ENCODE measurements around the gene AMBRA1. TPM values are rescaled to one million over a fixed set of nuclear protein-coding genes. Genes with fewer than 3 reads are reported as not detected.
"Not testable (repeated sequence)": the region's sequence is repeated elsewhere in the genome, so short reads cannot be mapped to it uniquely, and the experiment has no call there.

Gene AMBRA1
- total RNA-seq, 1 donor, result 18.0 TPM

DNA sequence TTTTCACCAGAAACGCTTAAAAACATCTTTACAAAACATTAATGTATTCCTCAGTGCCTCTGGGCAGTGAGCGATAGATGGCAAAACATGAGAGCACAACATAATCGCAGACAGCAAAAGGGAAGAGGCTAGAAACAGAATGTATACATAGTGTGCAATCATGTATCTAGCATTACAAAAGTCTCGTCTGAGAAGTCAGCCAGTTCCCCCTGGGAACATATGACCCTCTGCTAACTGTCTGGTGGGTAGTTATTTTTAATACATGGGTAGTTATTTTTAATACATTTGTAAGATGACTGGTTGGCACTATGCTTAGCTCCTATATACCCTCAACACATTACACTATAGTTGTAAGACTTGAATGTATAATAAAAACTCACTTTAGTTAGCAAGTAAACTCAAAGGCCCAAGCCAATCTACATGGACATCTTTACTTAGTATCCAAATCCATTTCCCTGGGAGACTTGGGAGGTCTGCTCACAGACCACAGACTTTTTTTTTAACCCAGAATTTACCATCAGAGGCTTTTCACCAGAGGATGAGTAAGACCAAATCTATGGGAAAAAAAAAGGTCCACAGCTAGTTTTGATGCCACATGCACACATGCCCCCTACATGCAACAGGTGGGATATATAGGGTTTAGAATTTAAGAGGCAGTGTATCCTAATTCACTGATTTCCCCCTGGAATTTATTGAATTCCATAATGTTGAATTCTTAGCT, 71.7 kb downstream of the AMBRA1 start:
- TF ChIP-seq, protein P1, sequence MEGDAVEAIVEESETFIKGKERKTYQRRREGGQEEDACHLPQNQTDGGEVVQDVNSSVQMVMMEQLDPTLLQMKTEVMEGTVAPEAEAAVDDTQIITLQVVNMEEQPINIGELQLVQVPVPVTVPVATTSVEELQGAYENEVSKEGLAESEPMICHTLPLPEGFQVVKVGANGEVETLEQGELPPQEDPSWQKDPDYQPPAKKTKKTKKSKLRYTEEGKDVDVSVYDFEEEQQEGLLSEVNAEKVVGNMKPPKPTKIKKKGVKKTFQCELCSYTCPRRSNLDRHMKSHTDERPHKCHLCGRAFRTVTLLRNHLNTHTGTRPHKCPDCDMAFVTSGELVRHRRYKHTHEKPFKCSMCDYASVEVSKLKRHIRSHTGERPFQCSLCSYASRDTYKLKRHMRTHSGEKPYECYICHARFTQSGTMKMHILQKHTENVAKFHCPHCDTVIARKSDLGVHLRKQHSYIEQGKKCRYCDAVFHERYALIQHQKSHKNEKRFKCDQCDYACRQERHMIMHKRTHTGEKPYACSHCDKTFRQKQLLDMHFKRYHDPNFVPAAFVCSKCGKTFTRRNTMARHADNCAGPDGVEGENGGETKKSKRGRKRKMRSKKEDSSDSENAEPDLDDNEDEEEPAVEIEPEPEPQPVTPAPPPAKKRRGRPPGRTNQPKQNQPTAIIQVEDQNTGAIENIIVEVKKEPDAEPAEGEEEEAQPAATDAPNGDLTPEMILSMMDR (IDR thresholded peaks at IDR 0.05; ENCODE audit: insufficient read depth, low read length), result peak; percentile 39
- DNase-seq (ENCODE audit: low read depth), result peak; percentile 23
- no peak overlapping the region for H3K4me3 ChIP-seq (ENCODE audit: low read depth, low read length)

DNA sequence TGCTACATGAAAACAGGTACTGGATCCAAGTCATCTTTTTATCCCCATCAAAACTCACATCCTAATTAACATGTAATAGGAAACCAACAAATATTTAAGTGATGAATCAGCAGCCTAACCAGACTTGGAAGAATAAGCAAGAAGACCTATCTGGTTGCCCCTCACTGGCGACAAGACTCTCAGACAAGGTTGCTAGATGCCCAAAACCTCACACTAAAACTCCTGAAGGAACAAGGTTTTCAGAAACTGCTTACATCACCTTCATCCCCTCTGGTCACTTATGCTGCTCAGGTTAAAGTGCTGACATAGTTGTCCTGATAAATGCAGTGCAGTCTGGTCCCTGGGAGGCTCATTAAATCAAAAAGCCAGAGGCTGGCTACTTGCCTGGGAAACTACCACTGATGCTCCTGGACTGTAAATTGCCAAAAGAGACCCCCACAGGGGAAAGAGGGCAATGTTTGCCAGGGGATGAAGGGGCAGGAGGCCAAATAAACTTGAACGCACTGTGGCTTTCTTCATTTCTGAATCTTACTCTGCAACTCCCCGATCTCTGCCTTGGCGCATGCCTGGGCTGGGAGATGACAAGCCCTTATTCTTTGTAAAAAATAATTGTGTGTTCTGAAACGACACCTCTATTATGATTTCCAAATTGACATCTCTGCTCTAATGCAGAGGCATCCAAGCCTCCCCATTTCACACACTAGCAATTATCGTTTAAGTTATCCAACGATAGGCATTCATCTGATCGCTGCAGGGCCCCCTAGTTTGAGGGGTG, 72.7 kb downstream of the AMBRA1 start:
- H3K4me3 ChIP-seq (ENCODE audit: low read depth, low read length), result no peak overlapping the region
- peak; percentile 51 for DNase-seq (ENCODE audit: low read depth)
- TF ChIP-seq, protein P1 (IDR thresholded peaks at IDR 0.05; ENCODE audit: insufficient read depth, low read length), result no peak

DNA sequence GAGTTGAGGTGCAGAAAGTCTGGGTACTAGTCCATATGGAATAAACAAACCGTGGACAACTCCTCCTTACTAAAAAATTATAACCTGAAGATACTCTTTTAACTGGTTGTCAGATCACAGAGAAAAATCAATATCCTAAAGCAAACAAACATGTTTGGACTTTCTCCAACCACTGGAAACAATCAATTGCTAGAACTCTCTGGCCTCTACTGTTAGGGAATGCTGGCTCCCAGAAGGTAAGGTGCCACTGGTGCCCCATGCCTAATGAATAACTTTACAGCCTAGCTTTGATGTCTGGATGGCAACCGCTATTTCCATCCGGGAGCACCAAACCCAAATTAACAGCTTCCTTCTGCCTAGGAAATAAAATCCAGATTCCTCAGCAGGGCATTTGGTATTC, 74.5 kb downstream of the AMBRA1 start:
- no peak overlapping the region for H3K4me3 ChIP-seq (ENCODE audit: low read depth, low read length)
- DNase-seq (ENCODE audit: low read depth), result no peak
- TF ChIP-seq, protein P1 (IDR thresholded peaks at IDR 0.05; ENCODE audit: insufficient read depth, low read length), result no peak

DNA sequence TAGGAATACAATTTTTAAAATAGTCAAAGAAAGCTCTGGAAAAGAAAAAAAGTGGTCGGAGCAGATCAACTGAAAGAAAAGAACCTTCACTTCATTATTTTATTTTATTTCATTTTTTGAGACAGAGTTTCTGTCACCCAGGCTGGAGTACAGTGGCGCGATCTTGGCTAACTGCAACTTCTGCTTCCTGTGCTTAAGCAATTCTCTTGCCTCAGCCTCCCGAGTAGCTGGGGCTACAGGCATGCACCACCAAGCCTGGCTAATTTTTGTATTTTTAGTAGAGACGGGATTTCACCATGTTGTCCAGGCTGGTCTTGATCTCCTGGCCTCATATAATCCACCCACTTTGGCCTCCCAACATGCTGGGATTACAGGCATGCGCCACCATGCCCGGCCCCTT, 74.9 kb downstream of the AMBRA1 start:
- DNase-seq (ENCODE audit: low read depth); H3K4me3 ChIP-seq (ENCODE audit: low read depth, low read length): not testable (repeated sequence)

- DNase-seq (ENCODE audit: low read depth), result no peak
- TF ChIP-seq, protein P1 (IDR thresholded peaks at IDR 0.05; ENCODE audit: insufficient read depth, low read length), result no peak
- H3K4me3 ChIP-seq (ENCODE audit: low read depth, low read length), result no peak overlapping the region
Observed at GRCh38 chr11:46514370-46514769, 79.5 kb downstream of the AMBRA1 start.

DNA sequence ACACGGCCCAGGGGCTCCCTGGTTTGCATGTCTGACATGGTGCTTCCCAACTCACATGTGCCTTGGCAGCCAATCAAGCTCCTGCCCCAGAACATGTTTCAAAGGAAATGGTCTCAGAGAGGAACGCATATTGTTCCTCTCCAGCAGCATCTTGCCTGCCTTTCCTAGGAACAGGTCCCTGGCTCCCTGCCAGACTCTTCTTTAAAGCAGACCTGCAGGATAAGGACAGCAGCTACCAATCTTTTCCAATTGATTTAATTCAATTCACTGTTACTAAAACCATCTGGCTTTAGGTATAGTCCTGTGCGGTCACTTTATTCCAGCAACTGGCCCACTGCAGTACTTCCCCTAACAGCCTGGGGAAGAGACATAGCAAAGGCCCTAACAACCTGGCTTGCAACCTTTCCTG, 79.9 kb downstream of the AMBRA1 start:
- TF ChIP-seq, protein P1 (IDR thresholded peaks at IDR 0.05; ENCODE audit: insufficient read depth, low read length), result no peak
- H3K4me3 ChIP-seq (ENCODE audit: low read depth, low read length), result no peak overlapping the region
- peak; percentile 43 for DNase-seq (ENCODE audit: low read depth)

- no peak overlapping the region for H3K4me3 ChIP-seq (ENCODE audit: low read depth, low read length)
- DNase-seq (ENCODE audit: low read depth), result no peak
- TF ChIP-seq, protein P1 (IDR thresholded peaks at IDR 0.05; ENCODE audit: insufficient read depth, low read length), result no peak
Observed at GRCh38 chr11:46512261-46512881, 81.5 kb downstream of the AMBRA1 start.

Data from fibroblast of the aortic adventitia (primary cell).